ENCODE data around the gene CRIP3. TPM values are rescaled to one million over a fixed set of nuclear protein-coding genes. Genes with fewer than 3 reads are reported as not detected.

The CRIP3 gene
- total and polyA plus RNA-seq, 2 of the 8 experiments (the other 6 are each of a cell fraction or from before 2014, with no cell fraction given) = 34.0 to 46.3 TPM

- H4K5ac ChIP-seq (ENCODE audit: insufficient read length, low read depth, low read length) = no peak overlapping the region
Observed at GRCh38 chr6:43265564-43265963, 43.1 kb downstream of the CRIP3 start.

More at GRCh38 chr6:43265564-43265963, 43.1 kb downstream of the CRIP3 start:
- Histone ChIP-seq H3K4me1 (replicated peaks in 1 of 4; ENCODE audit: control insufficient read depth in 3 of 4, insufficient read depth in 4 of 4, low read length in 3 of 4) (peaks cover 3 to 27% (median 17%) of the 10 kb centered on the region in 4 experiments), H3K36me3 (ENCODE audit: control insufficient read depth in 2 of 4, insufficient read depth in 4 of 4, low read length in 3 of 4) (no peaks in the 10 kb centered on the region), H4K20me1 (replicated peaks in 1 of 2; ENCODE audit: control insufficient read depth in 1 of 2, insufficient read depth in 2 of 2, low read length in 2 of 2) (peaks cover 0 to 2% of the 10 kb centered on the region in 2 experiments), H3K79me2 (ENCODE audit: control insufficient read depth in 1 of 2, insufficient read depth in 2 of 2, low read length in 2 of 2) (no peaks in the 10 kb centered on the region), H3K23me2 (ENCODE audit: low read depth, low read length) (peaks cover 4% of the 10 kb centered on the region; the same call in 1 of the 2 replicates), H2BK12ac (ENCODE audit: low read depth, low read length) (no peak overlapping the region), H3K27me3 (replicated peaks in 1 of 4; ENCODE audit: control insufficient read depth in 3 of 4, extremely low read depth in 1 of 4, insufficient read depth in 3 of 4, low read length in 3 of 4) (peaks cover 2 to 29% (median 27%) of the 10 kb centered on the region in 4 experiments), H3K9ac (replicated peaks in 1 of 4; ENCODE audit: extremely low read depth in 1 of 4, low read depth in 3 of 4, low read length in 3 of 4) (no peak overlapping the region), H2AFZ (ENCODE audit: low read length) (no peak overlapping the region), H3K56ac (replicated peaks; ENCODE audit: insufficient read length, low read depth, low read length) (no peak overlapping the region), H2AK5ac (ENCODE audit: low read depth, low read length) (no peak overlapping the region), H3K23ac (ENCODE audit: insufficient read length) (no peak overlapping the region), H2BK15ac (ENCODE audit: low read length) (no peak overlapping the region; the same call in 1 of the 2 replicates), H3K4me3 (ENCODE audit: extremely low read depth in 1 of 4, insufficient read depth in 2 of 4, low read depth in 3 of 4, low read length in 4 of 4) (no peak overlapping the region), H3K4me2 (ENCODE audit: insufficient read depth in 1 of 2, low read depth in 2 of 2, low read length in 2 of 2) (no peak overlapping the region), H2BK120ac (replicated peaks; ENCODE audit: low read depth, low read length) (no peak overlapping the region), H3K79me1 (ENCODE audit: low read depth, low read length) (no peaks in the 10 kb centered on the region), H3K4ac (replicated peaks; ENCODE audit: insufficient read length, low read depth, low read length) (no peak overlapping the region), H4K91ac (replicated peaks; ENCODE audit: insufficient read length, low read length) (no peak overlapping the region), H4K8ac (ENCODE audit: extremely low read depth, insufficient read depth, low read length) (no peak overlapping the region; the same call in 1 of the 2 replicates), H3K18ac (ENCODE audit: extremely low read depth, low read length) (no peak overlapping the region), H3K9me3 (ENCODE audit: insufficient read depth in 2 of 2, low read depth in 1 of 2, low read length in 1 of 2) (no peaks in the 10 kb centered on the region), H3K14ac (ENCODE audit: insufficient read length) (no peak overlapping the region), H2BK20ac (ENCODE audit: low read length) (no peak overlapping the region), H2BK5ac (ENCODE audit: low read depth, low read length) (no peak overlapping the region), H3K27ac (ENCODE audit: low read depth, low read length) (no peak overlapping the region)
- DNase-seq (ENCODE audit: low read depth in 1 of 2, low spot score in 2 of 2) (no peak), FAIRE-seq (no peak)
- ChIA-PET POLR2A (ENCODE audit: partially characterized antibody) (interaction anchor here (1.8 kb wide), 1 partner anchor 16 kb away, joined by 4 read pairs; no protein-coding TSS in a partner anchor), CTCF (ENCODE audit: partially characterized antibody) (interaction anchor here (0.7 to 9.4 kb wide), 19 partner anchors 10 to 241 kb away, joined by 3 to 78 read pairs (median 5); partner anchors contain the start of genes DNPH1 and SLC22A7)
- 70% methylated on average over 6 of the region's 6 CpGs; no CpG with 5 or more reads in 1 of the 2 experiments for WGBS, 2 experiments (ENCODE audit: extremely low coverage in 1 of 2, insufficient coverage in 1 of 2, insufficient read length in 1 of 2, insufficient replicate concordance in 2 of 2, low coverage in 1 of 2, low lambda C conversion rate in 2 of 2, missing lambda C conversion rate in 1 of 2)
- TF ChIP-seq NRF1 (IDR thresholded peaks at IDR 0.05; ENCODE audit: low read depth, low read length) (no peak), CTCF (IDR thresholded peaks at IDR 0.05; ENCODE audit: control extremely low read depth in 1 of 3, insufficient read depth in 1 of 3, low read depth in 1 of 3, low read length in 3 of 3) (peak in 1 of 3 experiments; percentile 7; a peak in 1 of 4 replicates), MAFK (IDR thresholded peaks at IDR 0.05; ENCODE audit: low read depth, low read length) (no peak), RAD21 (IDR thresholded peaks at IDR 0.05 in 1 of 2, conservative IDR thresholded peaks at IDR 0.05 in 1 of 2; ENCODE audit: low read depth in 2 of 2, low read length in 2 of 2) (peak; percentile 42 to 52)
